HepG2 (cell line): Measurements from ENCODE around the gene RHD. TPM values are rescaled to one million over a fixed set of nuclear protein-coding genes. Genes with fewer than 3 reads are reported as not detected.

Source experiments
- AKAP8 ChIP-seq: sonication (generic); formaldehyde crosslinking; IDR thresholded peaks from 2 replicates; pipeline ENCODE4 v1.5.1; 2020; ENCODE audit warnings: mild to moderate bottlenecking, missing genetic modification reagents
- BHLHE40 ChIP-seq: IDR thresholded peaks from 2 replicates; pipeline ENCODE4 v1.6.1; 2011; ENCODE audit warnings: low read length, improper control_type of control experiment
- FOXC1 ChIP-seq: sonication (generic); formaldehyde crosslinking; IDR thresholded peaks from 2 replicates; pipeline ENCODE4 v1.8.0; 2022; ENCODE audit warnings: mild to moderate bottlenecking, missing genetic modification reagents, borderline replicate concordance
- FOXJ3 ChIP-seq: sonication (generic); formaldehyde crosslinking; IDR thresholded peaks from 2 replicates; pipeline ENCODE4 v1.4.0; 2020; ENCODE audit warnings: missing genetic modification reagents, mild to moderate bottlenecking, borderline replicate concordance
- KDM2A ChIP-seq: sonication (generic); formaldehyde crosslinking; IDR thresholded peaks from 2 replicates; pipeline ENCODE4 v1.4.0; 2020; ENCODE audit warnings: low read depth, missing genetic modification reagents, borderline replicate concordance
- MED1 ChIP-seq: sonication (generic); formaldehyde crosslinking; IDR thresholded peaks from 2 replicates; pipeline ENCODE4 v1.4.0; 2020; ENCODE audit warnings: missing genetic modification reagents
- NFYB ChIP-seq: sonication (generic); formaldehyde crosslinking; IDR thresholded peaks from 2 replicates; pipeline ENCODE4 v1.4.0; 2020; ENCODE audit warnings: missing genetic modification reagents
- PAX8 ChIP-seq: sonication (generic); formaldehyde crosslinking; IDR thresholded peaks from 2 replicates; pipeline ENCODE4 v1.8.0; 2022; ENCODE audit warnings: mild to moderate bottlenecking, missing genetic modification reagents, borderline replicate concordance
- PHB2 ChIP-seq: fragments of 450-650 bp; IDR thresholded peaks from 2 replicates; pipeline ENCODE4 v1.6.1; 2018; ENCODE audit not compliant: partially characterized antibody
- PITX1 ChIP-seq: sonication (generic); formaldehyde crosslinking; IDR thresholded peaks from 2 replicates; pipeline ENCODE4 v1.5.1; 2020; ENCODE audit warnings: mild to moderate bottlenecking, missing genetic modification reagents
- TSC22D2 ChIP-seq: sonication (generic); formaldehyde crosslinking; IDR thresholded peaks from 2 replicates; pipeline ENCODE4 v1.5.1; 2020; ENCODE audit warnings: missing genetic modification reagents, mild to moderate bottlenecking, borderline replicate concordance
- ZBTB38 ChIP-seq: sonication (generic); formaldehyde crosslinking; IDR thresholded peaks from 2 replicates; pipeline ENCODE4 v1.5.1; 2020; ENCODE audit warnings: mild to moderate bottlenecking, missing genetic modification reagents
- ZMYM2 ChIP-seq: sonication (generic); formaldehyde crosslinking; IDR thresholded peaks from 2 replicates; pipeline ENCODE4 v1.8.0; 2022; ENCODE audit warnings: mild to moderate bottlenecking, missing genetic modification reagents
- ZNF746 ChIP-seq: sonication (generic); formaldehyde crosslinking; IDR thresholded peaks from 2 replicates; pipeline ENCODE4 v1.8.0; 2022; ENCODE audit warnings: mild to moderate bottlenecking, missing genetic modification reagents
- ZNF75D ChIP-seq: sonication (generic); formaldehyde crosslinking; IDR thresholded peaks from 2 replicates; pipeline ENCODE4 v1.8.1; 2023; ENCODE audit warnings: missing genetic modification reagents, mild to moderate bottlenecking, borderline replicate concordance
- ZNF788 ChIP-seq: sonication (generic); formaldehyde crosslinking; IDR thresholded peaks from 2 replicates; pipeline ENCODE4 v1.5.0; 2020; ENCODE audit warnings: mild to moderate bottlenecking, missing genetic modification reagents, borderline replicate concordance
- ZNF891 ChIP-seq: sonication (generic); formaldehyde crosslinking; IDR thresholded peaks from 2 replicates; pipeline ENCODE4 v1.5.0; 2020; ENCODE audit warnings: mild to moderate bottlenecking, missing genetic modification reagents
- ZZZ3 ChIP-seq: sonication (generic); formaldehyde crosslinking; IDR thresholded peaks from 2 replicates; pipeline ENCODE4 v1.4.0; 2020; ENCODE audit warnings: missing genetic modification reagents, mild to moderate bottlenecking, borderline replicate concordance
- polyA plus RNA-seq, 8 experiments: library from polyadenylated mRNA; depleted of rRNA in 3 of 8; stranded (reverse) in 7 of 8; unstranded in 1 of 8; fragments of >200 nt; fragmentation: Illumina TruSeq in 4 of 8; extraction: Trizol in 4 of 8; gene quantifications; 2 replicates each; pipeline versions ENCODE4 v1.2.1 to v1.2.3, GENCODE V29; 2011 to 2016; ENCODE audit warnings: low read depth in 4 of 8, missing spikeins in 1 of 8, mixed read lengths in 1 of 8; ENCODE audit not compliant: insufficient read depth in 1 of 8
- total RNA-seq, 5 experiments: library from RNA; depleted of rRNA; stranded (reverse); fragments of >200 nt; fragmentation: Illumina TruSeq; extraction: Trizol; gene quantifications; 2 replicates each; pipeline ENCODE4 v1.2.3, GENCODE V29; 2016; ENCODE audit warnings: low read depth in 1 of 5
- TF ChIP-seq, protein P1 (sequence below): sonication (generic); formaldehyde crosslinking; IDR thresholded peaks from 2 replicates; pipeline ENCODE4 v1.4.0; 2020; ENCODE audit warnings: mild to moderate bottlenecking, low read depth, missing genetic modification reagents
- TF ChIP-seq, protein P2 (sequence below): sonication (generic); formaldehyde crosslinking; IDR thresholded peaks from 2 replicates; pipeline ENCODE4 v1.5.1; 2020; ENCODE audit warnings: missing genetic modification reagents, mild to moderate bottlenecking, borderline replicate concordance
- TF ChIP-seq, protein P3 (sequence below): sonication (generic); formaldehyde crosslinking; IDR thresholded peaks from 2 replicates; pipeline ENCODE4 v1.4.0; 2020; ENCODE audit warnings: missing genetic modification reagents
- TF ChIP-seq, protein P4 (sequence below): IDR thresholded peaks from 2 replicates; pipeline ENCODE4 v1.4.0; 2020; ENCODE audit warnings: mild to moderate bottlenecking, missing genetic modification reagents
- TF ChIP-seq, protein P5 (sequence below): sonication (generic); formaldehyde crosslinking; IDR thresholded peaks from 2 replicates; pipeline ENCODE4 v1.8.1; 2023; ENCODE audit warnings: mild to moderate bottlenecking, missing genetic modification reagents

Gene RHD
- total and polyA plus RNA-seq, 2 of the 13 experiments (the other 11 are each of a cell fraction or from before 2014, with no cell fraction given), result not detected

DNA sequence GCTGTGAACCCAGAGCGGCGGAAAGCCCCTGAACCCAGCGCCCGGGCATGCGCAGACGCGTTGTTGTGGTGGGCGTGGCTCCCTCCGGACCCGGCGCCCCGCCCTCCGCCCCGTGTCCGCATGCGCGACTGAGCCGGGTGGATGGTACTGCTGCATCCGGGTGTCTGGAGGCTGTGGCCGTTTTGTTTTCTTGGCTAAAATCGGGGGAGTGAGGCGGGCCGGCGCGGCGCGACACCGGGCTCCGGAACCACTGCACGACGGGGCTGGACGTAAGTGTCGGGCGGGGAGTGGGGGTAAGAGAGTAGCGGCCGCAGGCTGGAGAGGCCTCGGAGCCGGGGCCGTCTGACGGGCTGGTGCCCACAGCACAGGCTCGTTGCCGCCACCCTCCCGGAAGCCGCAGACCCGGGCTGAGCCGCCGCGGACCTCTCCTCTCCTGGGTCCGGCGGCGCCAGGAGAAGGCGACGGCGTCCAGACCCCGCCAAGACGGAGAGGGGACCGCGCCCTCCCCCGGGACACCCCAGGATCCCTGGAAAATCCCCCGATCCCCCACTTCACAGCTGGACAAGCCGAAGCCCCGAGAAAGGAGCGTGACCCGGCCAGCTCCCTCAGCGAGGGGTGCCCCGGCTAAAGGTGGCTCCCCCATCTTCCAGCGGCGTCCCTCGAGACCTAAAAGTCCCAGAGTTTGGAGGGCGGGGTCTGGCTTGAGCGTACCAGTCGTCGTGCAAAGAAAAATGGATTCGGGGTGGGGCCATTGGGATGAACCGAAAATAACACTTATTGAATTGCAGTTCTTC, 66.1 kb downstream of the RHD start, which contains the start of gene TMEM50A (continued):
- TF ChIP-seq, protein P1, sequence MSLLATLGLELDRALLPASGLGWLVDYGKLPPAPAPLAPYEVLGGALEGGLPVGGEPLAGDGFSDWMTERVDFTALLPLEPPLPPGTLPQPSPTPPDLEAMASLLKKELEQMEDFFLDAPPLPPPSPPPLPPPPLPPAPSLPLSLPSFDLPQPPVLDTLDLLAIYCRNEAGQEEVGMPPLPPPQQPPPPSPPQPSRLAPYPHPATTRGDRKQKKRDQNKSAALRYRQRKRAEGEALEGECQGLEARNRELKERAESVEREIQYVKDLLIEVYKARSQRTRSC, result no peak
- TF ChIP-seq AKAP8 (CRISPR knock-in tag) (no peak), ZNF788 (CRISPR knock-in tag) (peak; percentile 49; the same call in 1 of the 2 replicates), ZNF75D (CRISPR knock-in tag) (no peak), PHB2 (no peak), TSC22D2 (no peak), NFYB (CRISPR knock-in tag) (no peak), ZBTB38 (CRISPR knock-in tag) (peak; percentile 78; the same call in 1 of the 2 replicates), PITX1 (no peak), ZMYM2 (CRISPR knock-in tag) (0 out of 2 replicates have a peak, but pooled peaks have one; percentile 25), PAX8 (CRISPR knock-in tag) (no peak), MED1 (peak; percentile 48), KDM2A (CRISPR knock-in tag) (peak; percentile 66; the same call in 1 of the 2 replicates), ZNF891 (CRISPR knock-in tag) (no peak), ZNF746 (no peak), ZZZ3 (CRISPR knock-in tag) (no peak), BHLHE40 (no peak), FOXJ3 (CRISPR knock-in tag) (no peak), FOXC1 (peak; percentile 69; the same call in 1 of the 2 replicates)
- TF ChIP-seq, protein P2, sequence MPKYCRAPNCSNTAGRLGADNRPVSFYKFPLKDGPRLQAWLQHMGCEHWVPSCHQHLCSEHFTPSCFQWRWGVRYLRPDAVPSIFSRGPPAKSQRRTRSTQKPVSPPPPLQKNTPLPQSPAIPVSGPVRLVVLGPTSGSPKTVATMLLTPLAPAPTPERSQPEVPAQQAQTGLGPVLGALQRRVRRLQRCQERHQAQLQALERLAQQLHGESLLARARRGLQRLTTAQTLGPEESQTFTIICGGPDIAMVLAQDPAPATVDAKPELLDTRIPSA (CRISPR knock-in tag), result no peak
- TF ChIP-seq, protein P3, sequence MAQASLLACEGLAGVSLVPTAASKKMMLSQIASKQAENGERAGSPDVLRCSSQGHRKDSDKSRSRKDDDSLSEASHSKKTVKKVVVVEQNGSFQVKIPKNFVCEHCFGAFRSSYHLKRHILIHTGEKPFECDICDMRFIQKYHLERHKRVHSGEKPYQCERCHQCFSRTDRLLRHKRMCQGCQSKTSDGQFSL (CRISPR knock-in tag), result 0 out of 2 replicates have a peak, but pooled peaks have one; percentile 11
- TF ChIP-seq, protein P4, sequence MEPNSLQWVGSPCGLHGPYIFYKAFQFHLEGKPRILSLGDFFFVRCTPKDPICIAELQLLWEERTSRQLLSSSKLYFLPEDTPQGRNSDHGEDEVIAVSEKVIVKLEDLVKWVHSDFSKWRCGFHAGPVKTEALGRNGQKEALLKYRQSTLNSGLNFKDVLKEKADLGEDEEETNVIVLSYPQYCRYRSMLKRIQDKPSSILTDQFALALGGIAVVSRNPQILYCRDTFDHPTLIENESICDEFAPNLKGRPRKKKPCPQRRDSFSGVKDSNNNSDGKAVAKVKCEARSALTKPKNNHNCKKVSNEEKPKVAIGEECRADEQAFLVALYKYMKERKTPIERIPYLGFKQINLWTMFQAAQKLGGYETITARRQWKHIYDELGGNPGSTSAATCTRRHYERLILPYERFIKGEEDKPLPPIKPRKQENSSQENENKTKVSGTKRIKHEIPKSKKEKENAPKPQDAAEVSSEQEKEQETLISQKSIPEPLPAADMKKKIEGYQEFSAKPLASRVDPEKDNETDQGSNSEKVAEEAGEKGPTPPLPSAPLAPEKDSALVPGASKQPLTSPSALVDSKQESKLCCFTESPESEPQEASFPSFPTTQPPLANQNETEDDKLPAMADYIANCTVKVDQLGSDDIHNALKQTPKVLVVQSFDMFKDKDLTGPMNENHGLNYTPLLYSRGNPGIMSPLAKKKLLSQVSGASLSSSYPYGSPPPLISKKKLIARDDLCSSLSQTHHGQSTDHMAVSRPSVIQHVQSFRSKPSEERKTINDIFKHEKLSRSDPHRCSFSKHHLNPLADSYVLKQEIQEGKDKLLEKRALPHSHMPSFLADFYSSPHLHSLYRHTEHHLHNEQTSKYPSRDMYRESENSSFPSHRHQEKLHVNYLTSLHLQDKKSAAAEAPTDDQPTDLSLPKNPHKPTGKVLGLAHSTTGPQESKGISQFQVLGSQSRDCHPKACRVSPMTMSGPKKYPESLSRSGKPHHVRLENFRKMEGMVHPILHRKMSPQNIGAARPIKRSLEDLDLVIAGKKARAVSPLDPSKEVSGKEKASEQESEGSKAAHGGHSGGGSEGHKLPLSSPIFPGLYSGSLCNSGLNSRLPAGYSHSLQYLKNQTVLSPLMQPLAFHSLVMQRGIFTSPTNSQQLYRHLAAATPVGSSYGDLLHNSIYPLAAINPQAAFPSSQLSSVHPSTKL (CRISPR knock-in tag), result peak; percentile 49
- TF ChIP-seq, protein P5, sequence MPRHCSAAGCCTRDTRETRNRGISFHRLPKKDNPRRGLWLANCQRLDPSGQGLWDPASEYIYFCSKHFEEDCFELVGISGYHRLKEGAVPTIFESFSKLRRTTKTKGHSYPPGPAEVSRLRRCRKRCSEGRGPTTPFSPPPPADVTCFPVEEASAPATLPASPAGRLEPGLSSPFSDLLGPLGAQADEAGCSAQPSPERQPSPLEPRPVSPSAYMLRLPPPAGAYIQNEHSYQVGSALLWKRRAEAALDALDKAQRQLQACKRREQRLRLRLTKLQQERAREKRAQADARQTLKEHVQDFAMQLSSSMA (CRISPR knock-in tag), result no peak
